Liver (tissue), 3 donors: ENCODE results near the gene RAP1GAP2.
"Not testable (repeated sequence)": the region's sequence is repeated elsewhere in the genome, so short reads cannot be mapped to it uniquely, and the experiment has no call there.

ENCODE experiments used
- GABPA ChIP-seq, 2 donors: IDR thresholded peaks in 1 of 2; conservative IDR thresholded peaks in 1 of 2; 2 replicates each; pipeline ENCODE4 v1.6.1; 2016; ENCODE audit warnings: antibody characterized with exemption in 2 of 2, mild to moderate bottlenecking in 1 of 2, moderate library complexity in 1 of 2
- NR2F2 ChIP-seq: IDR thresholded peaks from 2 replicates; pipeline ENCODE4 v1.6.1; 2016; ENCODE audit warnings: antibody characterized with exemption
- TF ChIP-seq, protein P1 (sequence below): fragments of 150-350 bp; IDR thresholded peaks from 2 replicates; pipeline ENCODE4 v1.5.1; 2017; ENCODE audit warnings: improper control_type of control experiment, low read depth, low read length; ENCODE audit not compliant: missing input control
- donor health status: healthy.
- donor health status: healthy.

DNA sequence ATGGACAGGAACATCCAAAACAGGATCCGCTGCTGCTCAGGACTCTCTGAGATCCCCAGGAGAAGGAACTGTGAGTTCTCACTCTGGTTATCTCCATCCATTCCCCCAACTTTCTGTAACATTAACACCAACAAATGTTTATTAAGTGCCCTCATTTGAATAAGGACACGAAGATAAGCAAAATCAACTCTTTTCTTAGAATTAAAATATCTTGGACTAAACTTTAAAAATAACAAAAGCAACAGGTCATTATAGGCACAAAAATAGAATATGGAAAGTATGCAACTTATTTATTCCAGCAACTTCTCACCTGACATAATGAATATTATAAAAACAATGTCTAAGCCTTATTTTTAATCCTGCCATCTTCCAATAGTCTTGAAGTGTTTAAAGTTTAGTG lies 267.3 kb downstream of the RAP1GAP2 start, which contains the start of gene OR1D5:
- not testable (repeated sequence) for TF ChIP-seq NR2F2; GABPA (IDR thresholded peaks at IDR 0.05 in 1 of 2, conservative IDR thresholded peaks at IDR 0.05 in 1 of 2)
- TF ChIP-seq, protein P1, sequence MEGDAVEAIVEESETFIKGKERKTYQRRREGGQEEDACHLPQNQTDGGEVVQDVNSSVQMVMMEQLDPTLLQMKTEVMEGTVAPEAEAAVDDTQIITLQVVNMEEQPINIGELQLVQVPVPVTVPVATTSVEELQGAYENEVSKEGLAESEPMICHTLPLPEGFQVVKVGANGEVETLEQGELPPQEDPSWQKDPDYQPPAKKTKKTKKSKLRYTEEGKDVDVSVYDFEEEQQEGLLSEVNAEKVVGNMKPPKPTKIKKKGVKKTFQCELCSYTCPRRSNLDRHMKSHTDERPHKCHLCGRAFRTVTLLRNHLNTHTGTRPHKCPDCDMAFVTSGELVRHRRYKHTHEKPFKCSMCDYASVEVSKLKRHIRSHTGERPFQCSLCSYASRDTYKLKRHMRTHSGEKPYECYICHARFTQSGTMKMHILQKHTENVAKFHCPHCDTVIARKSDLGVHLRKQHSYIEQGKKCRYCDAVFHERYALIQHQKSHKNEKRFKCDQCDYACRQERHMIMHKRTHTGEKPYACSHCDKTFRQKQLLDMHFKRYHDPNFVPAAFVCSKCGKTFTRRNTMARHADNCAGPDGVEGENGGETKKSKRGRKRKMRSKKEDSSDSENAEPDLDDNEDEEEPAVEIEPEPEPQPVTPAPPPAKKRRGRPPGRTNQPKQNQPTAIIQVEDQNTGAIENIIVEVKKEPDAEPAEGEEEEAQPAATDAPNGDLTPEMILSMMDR = not testable (repeated sequence)
